Measurements from ENCODE around the gene BCL7C.
"Not testable (repeated sequence)": the region's sequence is repeated elsewhere in the genome, so short reads cannot be mapped to it uniquely, and the experiment has no call there.

The BCL7C gene
- 17.5 to 28.1 reads per million in 2 donors for total RNA-seq

DNA sequence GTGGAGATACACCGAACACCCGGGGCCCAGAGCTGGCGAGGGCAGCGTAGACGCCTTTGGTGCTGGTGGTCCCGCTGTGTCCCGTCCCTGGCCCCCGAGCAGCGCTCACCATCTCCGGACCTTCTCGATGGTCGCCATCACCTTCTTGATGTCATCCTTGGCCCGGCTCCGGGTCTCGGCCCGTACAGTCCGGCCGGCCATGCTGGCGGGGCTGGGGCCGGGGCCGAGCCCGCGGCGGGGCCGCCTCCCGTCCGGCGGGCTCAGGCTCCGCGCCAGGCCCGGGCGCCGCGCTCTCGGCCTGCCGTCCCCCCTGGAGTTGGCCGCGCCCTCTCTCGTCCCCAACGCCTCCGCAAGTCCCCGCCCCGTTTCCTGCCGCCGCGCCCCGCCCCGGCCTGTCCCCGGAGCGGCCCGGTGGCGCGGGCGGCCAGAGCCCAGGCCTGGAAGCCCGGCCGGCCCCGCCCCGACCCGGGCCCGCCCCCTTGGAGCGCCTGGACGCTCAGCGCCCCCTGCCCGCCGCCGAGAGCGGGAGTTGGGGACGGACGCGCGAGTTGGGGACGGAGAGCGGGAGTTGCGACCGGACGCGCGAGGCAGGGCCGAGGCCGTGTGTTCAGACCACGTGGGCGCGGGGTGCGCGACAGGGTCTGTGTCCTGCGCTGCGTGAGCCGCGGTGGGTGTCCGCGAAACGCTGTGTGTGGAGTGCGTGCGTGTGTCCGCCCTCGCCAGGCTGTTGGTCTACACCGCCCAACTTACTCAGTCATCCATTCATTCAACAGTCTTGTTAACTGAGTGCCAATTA is at the start of gene BCL7C:
Gene BCL7C (minus strand): TSS at position 334 of the 796 bp plus-strand sequence. CDS start 133 bp downstream, at position 201.
- DNase-seq: peak; percentile 63 to 82 (median 74)

DNA sequence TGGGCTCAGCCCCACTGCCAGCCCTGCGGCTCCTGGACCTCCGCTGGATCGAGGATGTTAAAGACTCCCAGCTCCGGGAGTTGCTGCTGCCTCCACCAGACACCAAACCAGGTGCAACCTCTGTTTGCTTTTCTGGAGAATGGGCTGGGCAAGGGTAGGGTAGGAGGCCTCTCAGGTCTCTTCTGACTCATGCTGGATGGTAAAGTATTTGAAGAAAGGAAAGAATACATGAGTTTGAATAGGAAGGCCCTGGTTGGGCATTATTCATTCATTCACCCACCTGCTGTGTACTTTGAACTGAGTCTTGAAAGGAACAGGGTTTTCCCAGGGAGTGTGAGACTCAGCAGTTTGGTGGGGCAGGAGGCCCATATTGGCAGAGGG is 48.5 kb upstream of the BCL7C start:
- no peak for DNase-seq

DNA sequence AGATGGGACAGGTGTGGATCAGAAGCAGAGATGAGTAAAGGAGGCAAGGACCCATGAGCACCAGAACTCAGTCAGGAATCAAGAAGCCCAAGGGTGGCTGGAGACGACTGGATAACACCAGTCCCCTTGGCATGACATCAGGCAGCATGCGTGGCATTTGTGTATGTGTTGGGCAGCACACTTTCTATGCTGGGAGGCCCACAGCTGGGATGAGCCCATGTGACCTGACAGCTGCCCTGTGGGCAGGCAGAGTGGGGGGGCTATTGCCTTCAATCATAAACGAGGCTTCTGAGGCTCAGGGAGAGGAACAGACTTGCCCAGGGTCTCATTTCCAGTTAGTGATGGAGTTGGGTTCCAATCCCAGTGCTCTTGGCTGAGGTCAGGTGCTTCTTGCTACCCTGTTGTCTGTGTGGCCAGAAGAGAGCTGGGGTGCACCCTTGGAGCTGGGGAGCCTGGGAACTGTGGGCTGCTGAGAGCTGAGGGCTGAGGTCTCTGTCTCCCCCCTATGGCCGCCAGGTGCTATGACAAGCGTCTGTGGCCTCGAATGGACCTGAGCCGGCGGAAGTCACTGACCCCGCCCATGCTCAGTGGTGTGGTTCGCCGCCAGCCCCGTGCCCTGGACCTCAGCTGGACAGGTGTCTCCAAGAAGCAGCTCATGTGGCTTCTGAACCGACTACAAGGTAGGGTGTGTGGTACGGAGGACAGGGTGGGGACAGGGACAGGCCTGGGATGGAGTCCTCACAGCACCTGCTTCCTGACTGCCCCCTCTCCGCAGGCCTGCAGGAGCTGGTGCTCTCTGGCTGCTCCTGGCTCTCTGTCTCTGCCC is 47.9 kb upstream of the BCL7C start:
- peak; percentile 28 to 78 (median 43) for DNase-seq

DNA sequence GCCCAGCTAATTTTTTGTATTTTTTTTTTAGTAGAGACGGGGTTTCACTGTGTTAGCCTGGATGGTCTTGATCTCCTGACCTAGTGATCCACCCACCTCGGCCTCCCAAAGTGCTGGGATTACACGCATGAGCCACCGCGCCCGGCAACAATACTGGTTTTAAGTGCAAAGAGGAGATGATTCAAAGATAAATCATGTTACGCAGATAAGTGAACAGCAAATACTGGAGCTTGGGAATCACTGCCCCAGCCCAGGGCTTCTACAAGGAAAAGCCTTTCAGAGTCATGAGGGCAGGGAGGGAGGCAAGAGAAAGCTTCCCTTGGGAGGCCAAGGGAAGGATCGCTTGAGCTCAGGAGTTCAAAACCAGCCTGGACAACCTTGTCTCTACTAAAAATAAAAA is 45.7 kb upstream of the BCL7C start:
- not testable (repeated sequence) for DNase-seq

DNA sequence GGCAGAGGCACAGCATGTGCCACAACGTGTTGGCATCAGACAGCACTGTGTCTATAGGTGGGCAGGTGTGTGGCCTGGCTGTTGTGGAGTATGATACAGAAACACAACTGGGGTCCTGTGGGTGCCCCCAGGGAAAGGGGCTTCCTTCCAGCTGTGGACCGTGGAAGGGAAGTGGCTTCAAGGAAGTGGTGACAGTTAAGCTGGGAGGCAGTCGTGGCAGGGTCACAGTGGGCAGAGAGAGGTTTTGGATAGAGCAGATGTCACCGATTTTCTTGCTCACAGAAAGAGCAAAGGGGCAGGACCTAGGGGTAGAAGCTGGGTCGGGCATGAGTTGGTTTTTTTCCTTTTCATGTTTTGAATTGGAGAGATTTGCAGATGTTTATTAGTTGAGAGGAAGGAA is 43.8 kb upstream of the BCL7C start:
- no peak for DNase-seq

DNA sequence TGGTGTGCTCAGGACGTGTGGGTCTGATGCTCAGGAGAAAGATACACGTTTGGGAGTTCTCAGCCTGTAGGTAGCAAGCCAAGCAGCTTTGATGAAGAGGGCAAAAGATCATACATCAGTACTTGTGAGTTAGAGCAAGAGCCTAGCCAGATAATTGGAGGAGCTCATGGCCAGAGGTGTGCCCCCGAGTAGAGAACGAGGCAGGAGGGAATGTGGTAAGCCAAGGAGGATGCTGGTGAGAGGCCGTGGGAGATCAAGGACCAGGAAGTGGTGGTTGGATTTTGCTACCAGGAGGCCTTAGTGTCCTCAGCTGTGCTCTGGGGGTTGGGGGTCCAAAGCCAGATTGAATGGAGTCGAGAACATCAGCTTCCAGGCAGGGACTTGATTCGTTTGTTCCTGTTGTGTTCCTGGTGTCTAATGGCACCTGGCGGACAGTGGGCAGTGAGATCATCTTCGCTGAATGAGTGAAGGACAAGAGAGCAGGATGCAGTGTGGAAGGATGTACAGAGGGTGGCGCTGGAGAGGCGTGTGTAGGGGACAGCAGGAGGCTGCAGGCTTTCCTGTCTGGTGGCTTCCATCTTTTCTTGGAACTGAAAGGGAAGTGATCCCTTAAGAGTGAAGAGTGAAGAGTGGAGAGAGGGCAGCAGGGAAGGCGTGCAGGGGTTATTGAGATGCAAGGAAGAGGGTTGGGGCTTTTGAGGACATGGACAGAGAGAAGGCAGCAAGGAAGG is 41.1 kb upstream of the BCL7C start:
- peak in 1 of 5 experiments; percentile 52 for DNase-seq

DNA sequence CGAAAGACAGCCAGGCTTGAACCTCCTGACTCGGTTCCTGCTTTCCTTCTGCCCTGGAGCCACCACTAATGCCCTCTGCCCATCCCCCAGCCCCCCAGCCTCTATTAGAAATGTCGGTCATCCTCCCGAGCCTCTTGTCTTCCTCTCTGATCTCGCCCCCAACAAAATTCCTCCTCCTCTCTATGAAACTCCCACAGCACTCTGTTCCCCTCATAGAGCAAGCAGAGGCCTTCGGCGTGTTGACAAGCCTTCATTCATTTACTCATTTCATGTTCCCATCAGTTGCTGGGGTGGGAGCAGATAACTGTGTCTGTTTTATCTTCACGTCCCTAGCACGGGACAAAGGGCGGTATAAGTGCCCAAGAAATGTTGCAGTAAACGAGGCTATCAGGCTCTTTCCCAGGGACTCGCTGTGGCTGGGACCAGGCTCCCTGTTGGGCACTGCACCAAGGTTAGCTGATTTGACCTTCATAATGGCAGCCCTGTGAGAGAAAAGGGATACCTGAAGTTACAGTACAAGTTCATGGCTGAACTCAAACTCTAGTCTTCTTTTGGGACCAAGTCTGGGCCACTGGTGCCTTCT is 37.3 kb upstream of the BCL7C start:
- no peak for DNase-seq

DNA sequence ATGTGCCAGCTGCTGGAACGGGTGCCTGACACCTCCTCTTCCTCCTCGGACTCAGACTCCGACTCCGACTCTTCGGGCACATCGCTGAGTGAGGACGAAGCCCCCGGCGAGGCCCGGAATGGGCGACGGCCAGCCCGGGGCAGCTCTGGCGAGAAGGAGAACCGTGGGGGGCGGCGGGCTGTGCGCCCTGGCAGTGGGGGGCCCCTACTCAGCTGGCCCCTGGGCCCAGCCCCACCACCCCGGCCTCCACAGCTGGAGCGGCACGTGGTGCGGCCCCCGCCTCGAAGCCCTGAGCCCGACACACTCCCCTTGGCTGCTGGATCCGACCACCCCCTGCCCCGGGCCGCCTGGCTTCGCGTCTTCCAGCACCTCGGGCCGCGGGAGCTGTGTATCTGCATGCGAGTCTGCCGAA is 36.3 kb upstream of the BCL7C start:
- no peak for DNase-seq

DNA sequence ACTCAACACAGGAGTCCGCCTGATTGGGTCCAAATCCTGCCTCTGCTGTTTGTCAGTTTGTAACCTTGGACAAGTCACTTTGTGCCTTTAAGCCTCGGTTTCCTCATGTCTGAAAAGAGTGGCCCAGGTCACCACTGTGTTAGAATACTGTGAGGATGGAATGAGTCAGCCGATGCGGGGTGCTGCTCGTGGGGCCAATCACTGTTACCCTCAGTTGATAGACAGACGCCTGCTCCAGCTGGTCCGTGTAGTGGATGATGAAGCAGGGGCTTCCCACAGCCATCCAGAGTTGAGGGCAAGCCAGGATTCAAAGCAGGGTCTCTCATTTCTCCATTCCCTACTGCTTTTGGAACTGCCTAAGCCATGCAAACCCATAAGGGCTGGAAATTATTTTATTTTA is 35.3 kb upstream of the BCL7C start:
- DNase-seq: no peak

DNA sequence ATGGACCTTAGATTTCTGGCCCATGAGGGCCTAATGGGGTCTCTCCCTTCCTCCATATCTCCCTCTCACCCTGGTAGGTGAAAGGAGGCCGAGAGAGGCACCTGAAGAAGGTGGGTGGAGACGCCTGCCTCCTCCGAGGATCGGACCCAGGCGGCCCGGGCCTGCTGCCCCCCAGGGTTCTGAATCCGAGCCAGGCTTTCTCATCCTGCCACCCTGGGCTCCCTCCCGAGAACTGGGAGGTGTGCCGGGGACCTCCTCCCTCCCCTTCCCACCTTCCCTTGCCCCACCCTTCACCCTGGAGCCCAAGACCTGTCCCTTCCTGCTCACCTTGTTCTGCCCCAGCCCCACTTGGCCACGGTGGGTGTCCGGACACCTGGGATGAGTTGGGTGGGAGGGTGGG is 34.5 kb upstream of the BCL7C start:
- DNase-seq: no peak

DNA sequence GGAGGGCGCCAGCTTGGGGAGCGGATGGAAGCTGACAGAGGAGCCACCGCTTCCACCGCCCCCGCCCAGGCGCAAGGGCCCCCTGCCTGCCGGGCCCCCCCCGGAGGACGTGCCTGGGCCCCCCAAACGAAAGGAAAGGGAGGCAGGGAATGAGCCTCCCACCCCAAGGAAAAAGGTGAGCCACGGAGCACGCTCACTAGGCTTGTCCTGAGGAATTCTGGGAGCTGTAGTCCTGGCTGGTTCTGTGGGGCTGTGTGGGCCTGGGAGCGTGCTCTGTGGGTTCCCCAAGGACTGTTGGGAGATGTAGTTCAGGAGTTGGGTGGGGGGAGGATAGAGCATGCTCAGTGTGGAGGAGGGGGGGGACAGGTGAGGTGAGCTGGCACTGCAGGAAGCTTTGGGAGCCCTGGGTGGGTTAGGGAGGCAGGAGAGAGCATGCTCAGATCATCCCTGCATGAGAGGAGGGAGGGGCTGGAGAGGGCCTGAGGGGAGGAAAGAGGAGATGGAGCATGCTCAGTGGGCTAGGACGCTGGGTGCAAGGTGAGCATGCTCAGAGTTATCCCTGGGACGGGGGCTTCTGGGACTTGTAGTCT is 34.0 kb upstream of the BCL7C start:
- DNase-seq: peak in 1 of 5 experiments; percentile 55

DNA sequence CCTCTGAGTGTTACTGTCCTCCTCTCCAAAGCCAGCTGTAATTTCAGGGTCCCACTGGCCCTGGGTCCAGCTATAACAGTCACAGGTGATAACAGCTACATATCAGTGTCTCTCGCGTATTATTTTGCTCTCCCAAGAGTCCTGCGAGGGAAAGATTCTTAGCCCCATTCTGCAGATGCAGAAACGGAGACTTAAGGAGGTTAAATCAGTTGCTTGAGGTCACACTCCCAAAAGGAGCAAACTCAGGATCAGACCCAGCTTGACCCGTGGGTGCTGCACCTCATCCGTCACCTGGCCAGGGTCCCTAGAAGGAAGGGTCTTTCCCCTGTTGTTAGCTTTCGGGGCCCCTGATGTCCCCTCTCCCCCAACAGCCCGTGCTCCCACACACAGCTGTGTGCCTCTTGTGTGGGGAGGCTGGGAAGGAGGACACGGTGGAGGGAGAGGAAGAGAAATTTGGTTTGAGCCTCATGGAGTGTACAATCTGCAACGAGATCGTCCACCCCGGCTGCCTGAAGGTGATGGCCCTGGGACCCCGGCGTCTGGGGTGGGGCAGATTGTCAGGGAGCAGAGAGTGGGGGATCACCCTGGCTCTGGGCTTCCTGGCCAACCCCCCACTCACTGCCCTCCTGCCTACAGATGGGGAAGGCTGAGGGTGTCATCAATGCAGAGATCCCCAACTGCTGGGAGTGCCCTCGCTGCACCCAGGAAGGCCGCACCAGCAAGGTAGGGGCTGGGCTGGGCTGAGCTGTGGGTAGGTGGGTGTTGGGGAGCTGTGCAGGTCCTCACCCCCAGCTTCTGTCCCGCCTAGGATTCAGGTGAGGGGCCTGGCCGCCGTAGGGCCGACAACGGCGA is 33.3 kb upstream of the BCL7C start:
- no peak for DNase-seq

DNA sequence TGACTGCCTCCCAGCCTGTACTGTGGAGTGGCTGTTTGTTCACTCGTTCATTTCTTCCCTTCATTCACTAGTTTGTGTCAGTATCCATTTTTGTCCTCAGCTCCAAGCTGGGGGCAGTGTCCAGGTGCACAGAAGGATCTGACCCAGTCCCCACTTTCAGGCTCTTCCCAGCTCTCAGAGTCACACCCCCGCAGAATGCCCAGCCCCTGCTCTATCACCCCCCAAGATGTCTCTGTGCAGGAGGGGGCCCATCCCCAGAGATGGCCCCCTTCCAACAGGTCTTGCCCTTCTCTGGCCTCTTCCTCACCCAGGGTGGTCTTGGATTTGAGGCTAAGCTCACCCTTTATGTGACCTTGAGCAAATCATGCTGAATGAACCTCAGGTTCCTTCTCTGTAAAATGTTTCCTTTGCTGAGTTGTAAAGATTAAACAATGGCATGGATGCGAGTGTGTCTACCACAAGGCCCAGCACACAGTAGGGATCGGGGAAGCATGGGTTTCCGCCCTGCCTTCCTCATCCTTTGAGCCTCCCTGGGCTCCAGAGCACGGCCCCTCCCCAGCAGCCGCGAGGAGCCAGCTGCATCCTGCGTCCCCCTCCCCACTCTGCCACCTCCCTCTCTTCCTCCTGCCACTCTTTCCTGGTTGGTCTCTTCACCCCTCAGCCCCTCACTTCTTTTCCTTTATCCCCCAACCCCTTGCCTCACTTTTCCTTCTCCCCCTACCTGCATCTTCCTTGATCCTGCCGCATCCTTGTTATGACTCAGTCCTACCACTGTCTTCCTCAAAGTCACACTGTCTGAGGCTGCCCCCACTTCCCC is 32.3 kb upstream of the BCL7C start:
- no peak for DNase-seq

DNA sequence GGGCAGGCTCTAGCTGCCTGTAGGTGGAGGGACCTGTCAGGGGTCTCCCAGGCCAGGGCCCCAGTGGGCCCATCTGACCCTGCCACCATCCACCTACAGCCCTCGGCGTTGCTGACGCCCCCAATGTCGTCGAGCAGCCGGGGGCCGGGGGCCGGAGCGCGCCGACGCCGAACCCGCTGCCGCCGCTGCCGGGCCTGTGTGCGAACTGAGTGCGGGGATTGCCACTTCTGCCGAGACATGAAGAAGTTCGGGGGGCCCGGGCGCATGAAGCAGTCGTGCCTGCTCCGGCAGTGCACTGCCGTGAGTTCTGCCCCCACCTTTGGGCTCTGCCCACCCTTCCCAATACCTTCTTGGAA is 31.7 kb upstream of the BCL7C start:
- DNase-seq: no peak

DNA sequence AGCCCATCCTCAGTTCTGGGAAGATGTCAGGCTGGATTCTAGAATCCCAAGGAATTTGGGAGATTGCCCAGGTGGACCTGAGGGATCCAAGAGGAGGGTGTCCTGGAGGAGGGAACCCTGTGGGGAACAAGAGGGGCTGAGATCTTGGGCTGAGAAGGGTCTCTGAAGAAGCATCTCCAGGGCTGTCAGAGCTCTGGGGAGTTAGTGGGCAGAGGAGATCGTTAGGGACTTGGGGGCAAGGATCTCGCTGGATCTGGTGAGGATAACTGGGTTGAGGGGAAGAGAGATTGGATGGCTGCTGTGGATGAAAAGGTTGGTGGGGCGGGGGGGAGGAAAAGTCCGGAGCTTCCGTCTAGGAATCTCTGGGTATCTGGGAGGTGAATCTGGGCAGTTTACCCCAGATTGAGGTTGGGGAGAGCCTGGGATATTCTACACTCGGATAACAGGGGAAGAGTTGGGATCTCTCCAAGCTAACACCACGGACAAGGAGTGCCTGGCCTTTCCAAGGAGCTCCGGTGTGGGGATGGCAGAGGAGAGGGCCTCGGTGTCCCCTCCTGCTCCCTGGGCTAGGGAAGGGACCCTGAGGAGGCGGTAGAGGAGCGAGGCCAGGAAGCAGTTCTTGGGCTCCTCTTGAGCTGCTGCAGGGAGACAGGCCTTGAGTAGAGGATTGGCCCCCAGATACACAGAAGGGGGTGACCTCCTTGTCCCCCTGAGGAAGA is 31.2 kb upstream of the BCL7C start:
- no peak for DNase-seq

DNA sequence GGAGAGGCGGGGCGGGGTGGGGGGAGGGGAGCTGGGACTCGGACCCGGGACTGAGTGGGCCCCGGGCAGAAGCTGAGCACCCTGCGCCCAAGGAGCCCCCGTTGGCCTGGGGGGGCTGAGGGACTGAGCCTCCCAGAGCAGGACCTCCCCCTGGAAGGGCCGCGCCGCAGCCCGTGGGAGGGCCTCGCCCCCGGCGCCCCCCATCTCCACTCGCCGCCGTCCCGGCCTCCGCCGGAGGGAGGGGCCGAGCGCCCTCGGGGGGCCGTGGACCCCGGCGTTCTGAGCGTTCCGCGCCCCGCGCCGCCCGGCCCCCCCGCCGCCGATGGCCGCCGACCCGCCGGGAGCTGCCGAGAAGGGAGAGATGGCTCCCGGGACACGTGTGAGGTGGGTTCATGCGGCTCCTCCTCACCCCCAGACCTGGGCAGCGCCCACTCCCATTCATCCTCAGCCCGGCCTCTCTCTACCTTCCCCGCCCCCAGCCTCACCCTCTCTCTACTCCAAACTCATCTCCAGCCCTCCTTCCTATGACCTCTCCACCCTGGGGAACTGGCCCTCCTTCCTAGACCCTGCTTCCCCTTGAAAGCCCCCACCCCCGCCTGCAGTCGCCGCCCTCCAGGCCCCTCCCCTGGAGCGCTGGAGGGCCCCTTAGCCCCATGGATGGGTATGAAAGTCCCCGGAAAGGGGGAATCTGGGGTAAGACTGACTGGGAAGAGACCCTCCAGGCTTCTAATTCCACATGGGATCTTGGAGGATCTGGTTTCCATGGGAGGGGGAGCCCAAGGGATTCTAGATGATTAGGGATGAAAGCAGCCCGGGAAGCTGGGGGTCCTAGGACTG is 30.4 kb upstream of the BCL7C start:
- no peak for DNase-seq

DNA sequence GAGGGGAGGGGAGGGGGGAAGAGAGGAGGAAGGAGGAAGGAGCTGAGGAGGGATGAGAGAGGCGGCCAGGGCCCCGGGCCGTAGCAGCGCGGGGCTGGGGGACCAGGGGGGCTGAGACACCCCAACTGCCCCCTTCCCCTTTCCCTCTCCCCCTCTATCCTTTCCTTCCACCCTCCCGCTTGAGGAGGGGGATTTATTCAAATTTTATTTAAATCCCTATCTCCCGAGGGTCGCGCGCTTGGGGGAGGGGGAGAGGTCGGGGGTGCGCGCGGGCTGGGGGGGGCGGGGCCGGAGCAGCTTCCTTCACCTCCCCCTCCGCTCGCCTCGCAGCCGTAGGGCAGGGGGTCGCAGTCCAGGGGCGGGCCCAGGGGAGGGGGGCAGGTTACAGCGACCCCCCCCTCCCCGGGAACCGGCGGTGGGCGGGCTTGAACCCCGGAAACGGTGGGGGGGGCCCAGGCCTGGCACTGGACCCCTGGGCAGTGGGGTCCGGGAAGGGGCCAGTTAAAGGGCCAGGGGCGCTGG is 29.7 kb upstream of the BCL7C start, which contains the start of gene FBXL19:
Gene FBXL19 (plus strand): TSS at position 19 of the 522 bp plus-strand sequence. CDS start 2,183 bp downstream, outside the sequence.
- DNase-seq: no peak

DNA sequence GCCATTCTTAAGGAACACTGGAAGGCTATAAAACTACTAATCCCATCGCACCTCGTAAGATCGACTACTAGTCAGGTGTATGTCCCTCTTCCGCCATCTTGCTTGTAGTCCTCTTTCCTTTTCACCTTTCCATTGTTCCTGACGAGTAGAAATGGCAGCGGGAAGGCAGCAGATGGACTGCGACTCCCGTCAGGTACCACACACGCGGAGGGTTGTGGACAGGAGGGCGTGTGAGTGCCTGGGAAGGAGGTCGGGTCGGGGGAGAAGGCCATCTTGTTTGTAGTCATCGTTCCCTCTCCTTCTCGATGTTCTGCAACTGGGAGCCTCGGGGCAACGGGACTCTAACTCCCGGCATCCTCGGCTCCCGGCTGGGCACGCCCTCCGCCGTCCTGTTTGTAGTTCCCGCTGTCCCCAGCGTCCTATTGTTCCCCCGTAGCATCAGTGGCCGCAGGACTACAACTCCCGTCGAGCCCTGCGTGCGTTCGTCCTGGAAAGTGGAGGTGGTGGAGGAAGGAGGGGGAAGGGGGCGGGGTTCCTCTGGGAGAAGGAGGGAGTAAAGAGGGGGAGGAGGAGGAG is 29.2 kb upstream of the BCL7C start:
- DNase-seq: peak; percentile 88 to 100 (median 95)
